PC-9 (cell line): ENCODE results near the gene GADD45G. TPM values are rescaled to one million over a fixed set of nuclear protein-coding genes. Genes with fewer than 3 reads are reported as not detected.

Source experiments
- BruUV-seq: library from RNA; stranded (reverse); fragments of 400-500 nt; replicated peaks from 2 replicates; lab custom pipeline; 2021; lab: Mats Ljungman, UMichigan
- CTCF ChIA-PET: fragments of 300-600 bp; sonication (Branson Sonifier 250); formaldehyde crosslinking; loops from one replicate; lab custom pipeline; 2022; ENCODE audit warnings: antibody characterized with exemption; lab: Charles Lee
- POLR2A ChIA-PET: fragments of 300-600 bp; sonication (Branson Sonifier 250); formaldehyde crosslinking; loops from one replicate; lab custom pipeline; 2022; ENCODE audit warnings: antibody characterized with exemption; ENCODE audit not compliant: unreplicated experiment; lab: Charles Lee
- DNase-seq, 2 experiments: peaks; one replicate each; pipeline versions ENCODE4 v3.0.0 to v3.0.0-alpha.2; 2015 to 2022; ENCODE audit warnings: mixed read lengths in 1 of 2
- H2AFZ ChIP-seq: fragments of 200-600 bp; sonication (generic); 2 replicates; pipeline ENCODE4 v1.8.1; 2017; ENCODE audit warnings: antibody characterized with exemption
- H3F3A ChIP-seq: fragments of 200-600 bp; sonication (generic); 2 replicates; pipeline ENCODE4 v1.8.1; 2017; ENCODE audit warnings: antibody characterized with exemption, mild to moderate bottlenecking, low read depth; ENCODE audit not compliant: insufficient read depth
- H3K27ac ChIP-seq: fragments of 200-600 bp; sonication (generic); 2 replicates; pipeline ENCODE4 v1.6.1; 2016; ENCODE audit warnings: mixed run types
- H3K27me3 ChIP-seq: fragments of 200-600 bp; sonication (generic); 2 replicates; pipeline ENCODE4 v1.6.1; 2016; ENCODE audit warnings: low read depth, mixed run types; ENCODE audit not compliant: insufficient read depth
- H3K36me3 ChIP-seq: fragments of 200-600 bp; sonication (generic); 2 replicates; pipeline ENCODE4 v1.6.1; 2016; ENCODE audit warnings: low read depth, mixed run types
- H3K4me1 ChIP-seq: fragments of 200-600 bp; sonication (generic); replicated peaks from 2 replicates; pipeline ENCODE4 v1.6.1; 2016; ENCODE audit warnings: mixed run types; ENCODE audit not compliant: insufficient read depth
- H3K4me2 ChIP-seq: fragments of 200-600 bp; sonication (generic); 2 replicates; pipeline ENCODE4 v1.6.1; 2017; ENCODE audit warnings: mixed run types
- H3K4me3 ChIP-seq: fragments of 200-600 bp; sonication (generic); 2 replicates; pipeline ENCODE4 v1.6.1; 2016; ENCODE audit warnings: mixed run types
- H3K79me2 ChIP-seq: fragments of 200-600 bp; sonication (generic); 2 replicates; pipeline ENCODE4 v1.6.1; 2017; ENCODE audit warnings: low read depth, mixed run types
- H3K9me2 ChIP-seq: fragments of 200-600 bp; sonication (generic); 2 replicates; pipeline ENCODE4 v1.8.1; 2017; ENCODE audit warnings: mild to moderate bottlenecking; ENCODE audit not compliant: insufficient read depth
- H3K9me3 ChIP-seq: fragments of 200-600 bp; sonication (generic); 2 replicates; pipeline ENCODE4 v1.8.1; 2016; ENCODE audit warnings: low read depth; ENCODE audit not compliant: insufficient read depth
- H4K20me1 ChIP-seq: fragments of 200-600 bp; sonication (generic); 2 replicates; pipeline ENCODE4 v1.8.1; 2017; ENCODE audit not compliant: insufficient read depth
- CTCF ChIP-seq: fragments of 200-600 bp; sonication (generic); conservative IDR thresholded peaks from 2 replicates; pipeline ENCODE4 v1.6.1; 2017; ENCODE audit warnings: mixed run types, antibody characterized with exemption, mild to moderate bottlenecking, moderate library complexity
- EZH2 ChIP-seq: fragments of 200-600 bp; sonication (generic); IDR thresholded peaks from 2 replicates; pipeline ENCODE4 v1.8.0; 2017; ENCODE audit warnings: antibody characterized with exemption, low read depth
- intact Hi-C: fragments of 100-400 bp; cut with micrococcal nuclease; formaldehyde crosslinking; loops from one replicate; pipeline ENCODE4 v1.10.0; 2022; ENCODE audit not compliant: unreplicated experiment
- total RNA-seq: library from RNA; stranded (reverse); gene quantifications from 2 replicates; pipeline ENCODE4 v1.2.3, GENCODE V29; 2021

Gene GADD45G
- total RNA-seq, 1 experiment from 2014 or later, result 2.4 TPM

GRCh38 chr9:89639367-89639795, 34.6 kb downstream of the GADD45G start:
- no peaks in the 10 kb centered on the region for H3K9me3 ChIP-seq
- no peaks in the 10 kb centered on the region for H3K9me2 ChIP-seq
- H3K36me3 ChIP-seq, result no peaks in the 10 kb centered on the region
- no peaks in the 10 kb centered on the region for H3K79me2 ChIP-seq
- CTCF ChIA-PET, result no interaction called here
- no peak for DNase-seq
- H3K4me3 ChIP-seq, result no peak overlapping the region
- POLR2A ChIA-PET, result no interaction called here
- H3F3A ChIP-seq, result no peaks in the 10 kb centered on the region
- peaks cover 97% of the 10 kb centered on the region for H3K27me3 ChIP-seq
- no peaks in the 10 kb centered on the region for H4K20me1 ChIP-seq
- TF ChIP-seq EZH2, result no peak
- TF ChIP-seq CTCF, result no peak
- no TSS peak for BruUV-seq
- no peak overlapping the region for H3K4me2 ChIP-seq
- no peaks in the 10 kb centered on the region for H3K4me1 ChIP-seq
- H3K27ac ChIP-seq, result no peak overlapping the region
- H2AFZ ChIP-seq, result no peak overlapping the region
- intact Hi-C loops, result no loop called here

GRCh38 chr9:89639961-89640360, 35.1 kb downstream of the GADD45G start:
- H3K79me2 ChIP-seq, result no peaks in the 10 kb centered on the region
- no peak for DNase-seq
- H3K36me3 ChIP-seq, result no peaks in the 10 kb centered on the region
- no peak overlapping the region for H3K4me3 ChIP-seq
- no peak overlapping the region for H3K4me2 ChIP-seq
- no TSS peak for BruUV-seq
- no peak overlapping the region for H3K27ac ChIP-seq
- H3K9me3 ChIP-seq, result no peaks in the 10 kb centered on the region
- H3K27me3 ChIP-seq, result peaks cover 97% of the 10 kb centered on the region
- no peaks in the 10 kb centered on the region for H4K20me1 ChIP-seq
- CTCF ChIA-PET, result no interaction called here
- no peaks in the 10 kb centered on the region for H3F3A ChIP-seq
- TF ChIP-seq CTCF (no peak), EZH2 (no peak)
- no peaks in the 10 kb centered on the region for H3K4me1 ChIP-seq
- H3K9me2 ChIP-seq, result no peaks in the 10 kb centered on the region
- POLR2A ChIA-PET, result no interaction called here
- no peak overlapping the region for H2AFZ ChIP-seq
- intact Hi-C loops, result no loop called here

GRCh38 chr9:89640361-89640760, 35.5 kb downstream of the GADD45G start:
- Histone ChIP-seq H3F3A (no peaks in the 10 kb centered on the region), H3K4me1 (no peaks in the 10 kb centered on the region), H3K4me2 (no peak overlapping the region), H3K4me3 (no peak overlapping the region), H3K9me3 (no peaks in the 10 kb centered on the region), H2AFZ (no peak overlapping the region), H3K27me3 (peaks cover 97% of the 10 kb centered on the region), H3K9me2 (no peaks in the 10 kb centered on the region), H3K79me2 (no peaks in the 10 kb centered on the region), H4K20me1 (no peaks in the 10 kb centered on the region), H3K36me3 (no peaks in the 10 kb centered on the region), H3K27ac (no peak overlapping the region)
- intact Hi-C loops, result no loop called here
- DNase-seq, result no peak
- ChIA-PET POLR2A (no interaction called here), CTCF (no interaction called here)
- no TSS peak for BruUV-seq
- no peak for TF ChIP-seq EZH2
- no peak for TF ChIP-seq CTCF
